HCT116 (cell line): Measurements from ENCODE around the gene FAM53A. TPM values are rescaled to one million over a fixed set of nuclear protein-coding genes. Genes with fewer than 3 reads are reported as not detected.

Experiments used
- ATAC-seq: fragments of 200-7000 bp; cut with Tn5 transposase; 2 replicates; pipeline ENCODE4 v1.9.1; 2020; ENCODE audit warnings: mild to moderate bottlenecking, moderate library complexity
- BruUV-seq: library from RNA; stranded (reverse); fragments of 400-500 nt; replicated peaks from 2 replicates; lab custom pipeline; 2021; lab: Mats Ljungman, UMichigan
- CTCF ChIA-PET: fragments of 300-600 bp; sonication (Branson Sonifier 250); formaldehyde crosslinking; loops from one replicate; lab custom pipeline; 2021; ENCODE audit warnings: antibody characterized with exemption; lab: Charles Lee
- POLR2A ChIA-PET: fragments of 300-600, 350-600 bp; sonication (Branson Sonifier 250); formaldehyde crosslinking; loops from one replicate; lab custom pipeline; 2021; ENCODE audit warnings: antibody characterized with exemption; lab: Charles Lee
- RAD21 ChIA-PET, 2 experiments: fragments of 300-600 bp; sonication (Branson Sonifier 250); formaldehyde crosslinking; loops; one replicate each; lab custom pipeline; 2023; ENCODE audit warnings: low total read pairs in 2 of 2; ENCODE audit not compliant: uncharacterized antibody in 2 of 2, unreplicated experiment in 2 of 2, low non-redundant PET in 1 of 2; lab: Charles Lee
- DNase-seq: peaks from one replicate; pipeline ENCODE4 v3.0.0-alpha.2; 2010; ENCODE audit warnings: low read depth, low spot score
- H2AFZ ChIP-seq: fragments of 200-600 bp; shearing (Covaris generic), sonication (generic); 2 replicates; pipeline ENCODE4 v1.6.1; 2017; ENCODE audit warnings: low read depth, mixed run types, mixed read lengths, antibody characterized with exemption, low read length; ENCODE audit not compliant: poor library complexity, severe bottlenecking
- H3K27ac ChIP-seq: 2 replicates; pipeline ENCODE4 v1.5.1; 2012; ENCODE audit warnings: low read depth, low read length
- H3K27me3 ChIP-seq: fragments of 200-600 bp; sonication (generic); 2 replicates; pipeline ENCODE4 v1.6.1; 2016; ENCODE audit warnings: mixed run types, low read length, mixed read lengths; ENCODE audit not compliant: insufficient read depth
- H3K36me3 ChIP-seq, 2 experiments: fragments of 200-500 bp in 1 of 2; fragments of 200-600 bp in 1 of 2; sonication (Bioruptor generic) in 1 of 2; sonication (generic) in 1 of 2; 2 replicates each; pipeline versions ENCODE4 v1.5.1 to v1.6.1; 2014 to 2016; ENCODE audit warnings: low read length in 2 of 2, inconsistent platforms in 1 of 2, mixed read lengths in 1 of 2, mixed run types in 1 of 2; ENCODE audit not compliant: insufficient read depth in 2 of 2, control insufficient read depth in 1 of 2
- H3K4me1 ChIP-seq, 2 experiments: fragments of 200-600 bp in 1 of 2; sonication (generic) in 1 of 2; 2 replicates each; pipeline versions ENCODE4 v1.5.1 to v1.6.1; 2012 to 2017; ENCODE audit warnings: low read length in 2 of 2, inconsistent platforms in 1 of 2, mild to moderate bottlenecking in 1 of 2, mixed read lengths in 1 of 2, mixed run types in 1 of 2, moderate library complexity in 1 of 2; ENCODE audit not compliant: insufficient read depth in 2 of 2, control insufficient read depth in 1 of 2
- H3K4me2 ChIP-seq: fragments of 200-600 bp; sonication (generic); 2 replicates; pipeline ENCODE4 v1.6.1; 2017; ENCODE audit warnings: mixed run types, low read length, mixed read lengths
- H3K4me3 ChIP-seq, 2 experiments: fragments of 200-600 bp in 1 of 2; sonication (generic) in 1 of 2; replicated peaks in 1 of 2; 2 replicates each; pipeline ENCODE4 v1.5.1; 2011 to 2016; ENCODE audit warnings: low read length in 2 of 2, control low read depth in 1 of 2, low read depth in 1 of 2, mild to moderate bottlenecking in 1 of 2, mixed read lengths in 1 of 2, mixed run types in 1 of 2
- H3K79me2 ChIP-seq: fragments of 200-600 bp; sonication (generic); 2 replicates; pipeline ENCODE4 v1.6.1; 2017; ENCODE audit warnings: mild to moderate bottlenecking, mixed run types, low read length, moderate library complexity, mixed read lengths; ENCODE audit not compliant: insufficient read depth
- H3K9ac ChIP-seq: fragments of 200-600 bp; sonication (generic); 2 replicates; pipeline ENCODE4 v1.6.1; 2016; ENCODE audit warnings: low read length, mixed read lengths
- H3K9me2 ChIP-seq: fragments of 200-600 bp; sonication (generic), shearing (Covaris generic); 2 replicates; pipeline ENCODE4 v1.6.1; 2017; ENCODE audit warnings: mixed run types, mild to moderate bottlenecking, moderate library complexity; ENCODE audit not compliant: insufficient read depth
- H3K9me3 ChIP-seq, 2 experiments: fragments of 200-500 bp in 1 of 2; fragments of 200-600 bp in 1 of 2; sonication (Bioruptor generic) in 1 of 2; sonication (generic) in 1 of 2; 2 replicates each; pipeline ENCODE4 v1.6.1; 2014 to 2017; ENCODE audit warnings: low read length in 2 of 2, mixed read lengths in 2 of 2, inconsistent platforms in 1 of 2, low read depth in 1 of 2, mild to moderate bottlenecking in 1 of 2, mixed run types in 1 of 2, moderate library complexity in 1 of 2; ENCODE audit not compliant: control insufficient read depth in 1 of 2, insufficient read depth in 1 of 2
- H4K20me1 ChIP-seq: fragments of 200-600 bp; sonication (generic), shearing (Covaris generic); 2 replicates; pipeline ENCODE4 v1.6.1; 2017; ENCODE audit warnings: mixed run types, mild to moderate bottlenecking, moderate library complexity; ENCODE audit not compliant: insufficient read depth
- CEBPB ChIP-seq: IDR thresholded peaks from 2 replicates; pipeline ENCODE4 v1.6.1; 2012; ENCODE audit warnings: low read depth
- EZH2phosphoT487 ChIP-seq: fragments of 200-600 bp; IDR thresholded peaks from 2 replicates; pipeline ENCODE4 v1.6.1; 2018; ENCODE audit warnings: antibody characterized with exemption, borderline replicate concordance
- JUND ChIP-seq: IDR thresholded peaks from 2 replicates; pipeline ENCODE4 v1.6.1; 2012
- POLR2AphosphoS5 ChIP-seq: IDR thresholded peaks from 2 replicates; pipeline ENCODE4 v1.6.1; 2011; ENCODE audit warnings: mild to moderate bottlenecking, low read depth, low read length, moderate library complexity
- SIN3A ChIP-seq: IDR thresholded peaks from 2 replicates; pipeline ENCODE4 v1.6.1; 2012; ENCODE audit warnings: low read depth
- SP1 ChIP-seq: IDR thresholded peaks from 2 replicates; pipeline ENCODE4 v1.6.1; 2012; ENCODE audit warnings: low read depth
- SRF ChIP-seq: IDR thresholded peaks from 2 replicates; pipeline ENCODE4 v1.6.1; 2012; ENCODE audit warnings: low read depth
- TCF7L2 ChIP-seq: IDR thresholded peaks from 2 replicates; pipeline ENCODE4 v1.7.0; 2011; ENCODE audit warnings: borderline replicate concordance, inconsistent platforms; ENCODE audit not compliant: insufficient read depth, insufficient read length; ENCODE audit errors: extremely low read depth
- intact Hi-C: fragments of 100-400 bp; cut with micrococcal nuclease; formaldehyde crosslinking; loops from 2 replicates; pipeline ENCODE4 v1.10.0; 2022
- total RNA-seq: library from RNA; stranded (reverse); gene quantifications from one replicate; pipeline ENCODE4 v1.2.1, GENCODE V29; 2021; ENCODE audit not compliant: unreplicated experiment
- TF ChIP-seq, protein P1 (sequence below): IDR thresholded peaks from 2 replicates; pipeline ENCODE4 v1.6.1; 2012

FAM53A gene
- total RNA-seq, 1 experiment from 2014 or later: 1.1 TPM

DNA sequence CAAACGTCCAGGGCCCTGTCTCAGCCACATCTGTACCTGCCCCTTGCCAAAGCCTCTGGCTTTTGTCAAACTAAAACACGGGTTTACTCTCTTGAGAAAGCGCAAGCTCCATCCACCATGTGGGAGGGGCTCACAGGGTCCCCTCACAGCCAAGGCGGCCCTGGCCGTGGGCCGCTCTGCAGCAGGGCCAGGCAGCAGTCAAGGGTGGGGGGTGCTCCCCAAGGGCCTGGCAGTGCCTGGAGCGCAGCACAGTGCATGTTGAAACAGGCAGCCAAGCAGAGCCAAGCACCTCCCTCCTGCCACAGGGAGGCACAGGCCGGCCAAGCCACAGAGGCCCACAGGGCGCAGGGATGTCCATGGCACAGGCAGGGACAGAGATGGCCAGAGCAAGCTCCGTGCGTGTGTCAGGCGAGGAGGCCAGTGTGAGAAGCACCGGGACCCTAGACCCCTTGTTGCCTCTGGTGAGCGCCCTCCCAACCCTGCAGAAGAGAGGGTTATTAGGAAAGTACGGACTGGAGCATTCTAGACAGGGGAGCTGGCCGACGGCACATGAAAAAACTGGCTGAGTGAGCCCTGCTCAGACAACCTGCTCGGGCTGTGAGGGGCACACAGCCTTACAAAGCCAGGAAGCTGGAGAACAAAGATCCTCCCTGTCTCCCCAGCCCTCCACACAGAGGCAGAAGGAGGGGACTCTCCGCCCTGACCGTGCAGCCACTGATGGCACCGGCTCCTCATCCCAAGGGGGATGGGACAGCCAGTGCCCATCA, 39.0 kb downstream of the FAM53A start:
- Histone ChIP-seq H3K27ac (no peak overlapping the region), H3K36me3 (no peaks in the 10 kb centered on the region), H4K20me1 (no peaks in the 10 kb centered on the region), H3K4me2 (no peak overlapping the region), H3K79me2 (no peaks in the 10 kb centered on the region), H3K27me3 (no peaks in the 10 kb centered on the region), H3K4me1 (no peaks in the 10 kb centered on the region), H3K4me3 (no peak overlapping the region), H3K9me2 (no peaks in the 10 kb centered on the region), H3K9me3 (no peaks in the 10 kb centered on the region), H3K9ac (no peak overlapping the region), H2AFZ (no peak overlapping the region)
- ChIA-PET RAD21 (no interaction called here), CTCF (no interaction called here), POLR2A (no interaction called here)
- intact Hi-C loops: no loop called here
- DNase-seq: no peak
- no peak for ATAC-seq
- TF ChIP-seq SP1 (no peak), TCF7L2 (no peak), EZH2phosphoT487 (no peak), CEBPB (no peak), POLR2AphosphoS5 (no peak), JUND (no peak), SRF (no peak)
- TF ChIP-seq, protein P1, sequence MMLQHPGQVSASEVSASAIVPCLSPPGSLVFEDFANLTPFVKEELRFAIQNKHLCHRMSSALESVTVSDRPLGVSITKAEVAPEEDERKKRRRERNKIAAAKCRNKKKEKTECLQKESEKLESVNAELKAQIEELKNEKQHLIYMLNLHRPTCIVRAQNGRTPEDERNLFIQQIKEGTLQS: no peak
- no TSS peak for BruUV-seq

DNA sequence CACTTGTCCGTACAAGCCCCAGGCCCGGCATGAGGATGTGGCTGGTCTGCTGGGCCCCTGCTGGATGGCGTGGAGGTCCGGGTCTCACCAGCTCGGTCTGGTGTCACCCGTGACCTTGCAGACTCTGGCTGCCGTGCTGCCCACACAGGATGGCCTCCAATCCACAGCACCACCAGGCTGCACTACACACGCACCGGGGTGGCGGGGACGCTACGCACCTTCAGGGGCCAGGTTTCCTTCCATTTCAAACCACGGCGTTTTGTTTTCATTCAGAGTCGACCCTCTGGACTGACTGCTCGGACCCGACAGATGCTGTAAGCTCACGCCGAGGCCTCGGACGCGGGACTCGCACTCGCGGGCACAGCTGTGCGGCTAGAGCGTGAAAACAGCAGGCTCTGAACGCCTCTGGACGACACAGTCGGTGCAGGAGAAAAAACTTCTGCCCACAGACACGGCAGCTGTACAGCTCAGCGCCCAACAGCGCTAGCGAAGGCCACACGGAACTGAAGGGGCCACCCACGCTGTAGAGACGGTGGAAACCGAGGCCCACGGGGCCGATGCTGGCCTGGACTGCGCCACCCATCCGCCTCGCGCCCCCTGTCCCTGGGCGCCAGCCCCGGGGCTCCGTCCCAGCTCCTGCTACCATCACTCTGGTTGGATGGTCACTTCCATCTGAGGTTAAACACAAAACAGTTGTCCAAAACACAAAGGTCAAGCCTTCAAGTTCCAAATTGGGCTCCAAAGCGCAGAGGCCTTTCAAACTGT, 40.0 kb downstream of the FAM53A start:
- RAD21 ChIA-PET: no interaction called here
- intact Hi-C loops: no loop called here
- POLR2A ChIA-PET: no interaction called here

More for the DNA sequence above, 40.0 kb downstream of the FAM53A start:
- Histone ChIP-seq H3K27me3 (no peaks in the 10 kb centered on the region), H2AFZ (no peak overlapping the region), H3K36me3 (no peaks in the 10 kb centered on the region), H3K79me2 (no peaks in the 10 kb centered on the region), H3K9ac (no peak overlapping the region), H3K4me1 (no peaks in the 10 kb centered on the region), H3K27ac (no peak overlapping the region), H4K20me1 (no peaks in the 10 kb centered on the region), H3K4me3 (no peak overlapping the region), H3K9me3 (no peaks in the 10 kb centered on the region), H3K9me2 (no peaks in the 10 kb centered on the region), H3K4me2 (no peak overlapping the region)
- no TSS peak for BruUV-seq
- ATAC-seq: no peak
- no peak for DNase-seq
- TF ChIP-seq SIN3A: no peak
- CTCF ChIA-PET: no interaction called here
